SK-N-SH treated with all-trans-retinoic acid at 6 μM for 48 hours (cell line): ENCODE measurements around the gene RPA1.

Source experiments
- ATAC-seq: fragments of 200-7000 bp; cut with Tn5 transposase; 3 replicates; pipeline ENCODE4 v1.9.1; 2020; ENCODE audit warnings: mild to moderate bottlenecking, moderate library complexity
- ARNTL ChIP-seq: fragments of 450-650 bp; formaldehyde crosslinking; IDR thresholded peaks from 2 replicates; pipeline ENCODE4 v1.5.0; 2020; ENCODE audit warnings: low read depth, mild to moderate bottlenecking, moderate library complexity, borderline replicate concordance
- BACH2 ChIP-seq: fragments of 250-450 bp; sonication (Bioruptor Pico); IDR thresholded peaks from 2 replicates; pipeline ENCODE4 v1.9.0; 2021; ENCODE audit warnings: mild to moderate bottlenecking, borderline replicate concordance
- CREB5 ChIP-seq: fragments of 250-450 bp; sonication (Bioruptor Pico); IDR thresholded peaks from 2 replicates; pipeline ENCODE4 v1.5.1; 2020; ENCODE audit warnings: low read depth, mild to moderate bottlenecking, moderate library complexity
- CSDC2 ChIP-seq: fragments of 250-450 bp; sonication (Bioruptor Pico); IDR thresholded peaks from 2 replicates; pipeline ENCODE4 v1.5.0; 2020; ENCODE audit warnings: mild to moderate bottlenecking, moderate library complexity
- ESRRG ChIP-seq: fragments of 250-450 bp; sonication (Bioruptor Pico); IDR thresholded peaks from 2 replicates; pipeline ENCODE4 v1.6.1; 2021; ENCODE audit warnings: mild to moderate bottlenecking
- GLIS3 ChIP-seq: fragments of 250-450 bp; sonication (Bioruptor Pico); IDR thresholded peaks from 2 replicates; pipeline ENCODE4 v1.5.0; 2020; ENCODE audit warnings: mild to moderate bottlenecking, moderate library complexity
- OSR1 ChIP-seq: fragments of 250-450 bp; sonication (Bioruptor Pico); IDR thresholded peaks from 2 replicates; pipeline ENCODE4 v1.8.0; 2022; ENCODE audit warnings: moderate library complexity, mild to moderate bottlenecking, inconsistent platforms
- PPARA ChIP-seq: fragments of 250-450 bp; sonication (Bioruptor Pico); IDR thresholded peaks from 2 replicates; pipeline ENCODE4 v1.5.0; 2020; ENCODE audit warnings: mild to moderate bottlenecking, borderline replicate concordance
- RARB ChIP-seq: fragments of 250-450 bp; sonication (Bioruptor Pico); IDR thresholded peaks from 2 replicates; pipeline ENCODE4 v1.8.0; 2021; ENCODE audit warnings: mild to moderate bottlenecking, moderate library complexity
- SNAI2 ChIP-seq: fragments of 250-450 bp; sonication (Bioruptor Pico); IDR thresholded peaks from 2 replicates; pipeline ENCODE4 v1.5.0; 2020; ENCODE audit warnings: mild to moderate bottlenecking, moderate library complexity
- TCF4 ChIP-seq: fragments of 250-450 bp; sonication (Bioruptor Pico); IDR thresholded peaks from 2 replicates; pipeline ENCODE4 v1.8.0; 2021; ENCODE audit warnings: mild to moderate bottlenecking, moderate library complexity, borderline replicate concordance
- TSHZ2 ChIP-seq: fragments of 250-450 bp; sonication (Bioruptor Pico); IDR thresholded peaks from 2 replicates; pipeline ENCODE4 v1.5.0; 2020; ENCODE audit warnings: mild to moderate bottlenecking, moderate library complexity
- ZFP3 ChIP-seq: fragments of 250-450 bp; sonication (Bioruptor Pico); IDR thresholded peaks from 2 replicates; pipeline ENCODE4 v1.5.0; 2020; ENCODE audit warnings: mild to moderate bottlenecking, moderate library complexity
- ZFP30 ChIP-seq: fragments of 450-650 bp; formaldehyde crosslinking; IDR thresholded peaks from 2 replicates; pipeline ENCODE4 v1.5.0; 2022; ENCODE audit warnings: mild to moderate bottlenecking, moderate library complexity
- ZNF70 ChIP-seq: fragments of 450-650 bp; formaldehyde crosslinking; IDR thresholded peaks from 2 replicates; pipeline ENCODE4 v1.5.0; 2020; ENCODE audit warnings: mild to moderate bottlenecking, moderate library complexity
- TF ChIP-seq, protein P1 (sequence below): fragments of 250-450 bp; sonication (Bioruptor Pico); IDR thresholded peaks from 2 replicates; pipeline ENCODE4 v1.5.1; 2021; ENCODE audit warnings: mild to moderate bottlenecking, moderate library complexity

RPA1 gene

GRCh38 chr17:1829592-1830257, at the start of gene RPA1, which contains the start of gene SMYD4:
Gene RPA1 (plus strand): TSS chr17:1830005. CDS start chr17:1830094, 89 bp downstream.
Gene SMYD4 (minus strand): TSS chr17:1829902. CDS start chr17:1827994, 1,908 bp downstream.
- ATAC-seq: peak; percentile 100

GRCh38 chr17:1782171-1782567, 47.6 kb upstream of the RPA1 start:
- TF ChIP-seq, protein P1, sequence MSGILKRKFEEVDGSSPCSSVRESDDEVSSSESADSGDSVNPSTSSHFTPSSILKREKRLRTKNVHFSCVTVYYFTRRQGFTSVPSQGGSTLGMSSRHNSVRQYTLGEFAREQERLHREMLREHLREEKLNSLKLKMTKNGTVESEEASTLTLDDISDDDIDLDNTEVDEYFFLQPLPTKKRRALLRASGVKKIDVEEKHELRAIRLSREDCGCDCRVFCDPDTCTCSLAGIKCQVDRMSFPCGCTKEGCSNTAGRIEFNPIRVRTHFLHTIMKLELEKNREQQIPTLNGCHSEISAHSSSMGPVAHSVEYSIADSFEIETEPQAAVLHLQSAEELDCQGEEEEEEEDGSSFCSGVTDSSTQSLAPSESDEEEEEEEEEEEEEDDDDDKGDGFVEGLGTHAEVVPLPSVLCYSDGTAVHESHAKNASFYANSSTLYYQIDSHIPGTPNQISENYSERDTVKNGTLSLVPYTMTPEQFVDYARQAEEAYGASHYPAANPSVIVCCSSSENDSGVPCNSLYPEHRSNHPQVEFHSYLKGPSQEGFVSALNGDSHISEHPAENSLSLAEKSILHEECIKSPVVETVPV (CRISPR knock-in tag): no peak
- TF ChIP-seq GLIS3 (CRISPR knock-in tag): no peak
- TF ChIP-seq BACH2 (CRISPR knock-in tag): no peak
- no peak for ATAC-seq

More at GRCh38 chr17:1829592-1830257, at the start of gene RPA1, which contains the start of gene SMYD4:
- TF ChIP-seq, protein P1 (CRISPR knock-in tag): no peak
- TF ChIP-seq TSHZ2 (no peak), PPARA (CRISPR knock-in tag) (no peak), ARNTL (CRISPR knock-in tag) (no peak), ESRRG (CRISPR knock-in tag) (no peak), ZFP3 (no peak), ZNF70 (CRISPR knock-in tag) (no peak), RARB (CRISPR knock-in tag) (no peak), CREB5 (CRISPR knock-in tag) (no peak), SNAI2 (no peak), CSDC2 (no peak)

- no peak for ATAC-seq
- TF ChIP-seq TCF4 (CRISPR knock-in tag) (no peak), GLIS3 (CRISPR knock-in tag) (no peak), CSDC2 (no peak), OSR1 (no peak), PPARA (CRISPR knock-in tag) (no peak), ZFP30 (CRISPR knock-in tag) (no peak), BACH2 (CRISPR knock-in tag) (no peak)
Observed at GRCh38 chr17:1783271-1783670, 46.5 kb upstream of the RPA1 start.

DNA sequence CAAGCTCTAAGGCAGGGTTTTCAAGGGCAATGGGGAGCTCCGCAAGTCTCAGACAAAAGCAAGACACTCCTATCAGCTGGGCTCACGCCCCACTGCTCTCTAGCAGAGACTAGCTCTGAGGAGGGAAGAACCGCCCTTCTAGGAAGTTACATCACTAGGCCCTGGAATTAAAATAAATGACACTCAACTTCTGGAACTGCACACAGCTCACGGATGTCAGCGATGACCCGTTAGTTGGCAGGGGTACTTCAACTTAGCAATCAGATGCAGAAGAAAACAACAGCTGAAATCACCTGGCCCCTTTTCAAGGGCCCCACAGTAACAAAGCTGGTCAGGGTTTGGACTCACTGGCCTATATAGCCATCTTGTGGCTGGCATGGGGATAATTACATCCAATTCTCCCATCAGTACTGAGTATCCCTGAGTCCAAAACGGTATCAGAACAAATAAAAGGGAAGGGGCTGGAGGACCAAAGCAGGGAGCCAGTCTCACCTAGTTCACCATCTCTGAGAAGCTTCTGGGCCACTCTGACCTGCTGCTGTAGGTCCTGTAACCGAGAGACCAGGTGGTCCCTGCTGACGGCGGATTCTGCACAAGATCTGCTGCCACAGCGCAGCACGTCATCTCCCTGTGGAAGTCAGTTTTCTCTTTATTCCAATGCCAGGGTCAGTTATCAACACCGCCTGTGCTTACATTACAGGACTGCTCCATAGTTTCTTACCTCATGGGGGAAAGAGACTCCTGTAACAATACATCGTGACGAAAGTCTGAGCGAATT, 45.8 kb upstream of the RPA1 start:
- peak; percentile 56 for ATAC-seq
- TF ChIP-seq CSDC2: no peak
- TF ChIP-seq CREB5 (CRISPR knock-in tag): no peak
- TF ChIP-seq, all 23 proteins: peak for 0
